HG02970 (cell line): Measurements from ENCODE around the gene MAN2A1.

Source experiments
- ATAC-seq: cut with Tn5 transposase; IDR thresholded peaks from one replicate; pipeline ENCODE4 v1.9.1; 2021; ENCODE audit warnings: mild to moderate bottlenecking, moderate library complexity, moderate number of reproducible peaks; ENCODE audit not compliant: unreplicated experiment, low FRiP score

The MAN2A1 gene

GRCh38 chr5:109898269-109899162 lies 208.8 kb downstream of the MAN2A1 start:
- no peak for ATAC-seq

GRCh38 chr5:109899163-109899535 lies 209.4 kb downstream of the MAN2A1 start:
- ATAC-seq: no peak

- no peak for ATAC-seq
Measured at GRCh38 chr5:109900461-109900860, 210.7 kb downstream of the MAN2A1 start.

- no peak for ATAC-seq
Measured at GRCh38 chr5:109900911-109901627, 211.3 kb downstream of the MAN2A1 start.

- ATAC-seq: no peak
Measured at GRCh38 chr5:109901628-109901981, 211.9 kb downstream of the MAN2A1 start.

GRCh38 chr5:109903061-109903460 lies 213.3 kb downstream of the MAN2A1 start:
- no peak for ATAC-seq

GRCh38 chr5:109905906-109906305 lies 216.2 kb downstream of the MAN2A1 start:
- no peak for ATAC-seq

- no peak for ATAC-seq
Measured at GRCh38 chr5:109907189-109907588, 217.5 kb downstream of the MAN2A1 start.

- no peak for ATAC-seq
Measured at GRCh38 chr5:109907731-109908130, 218.0 kb downstream of the MAN2A1 start.

- no peak for ATAC-seq
Measured at GRCh38 chr5:109908366-109908765, 218.6 kb downstream of the MAN2A1 start.

- ATAC-seq: no peak
Measured at GRCh38 chr5:109910874-109911273, 221.1 kb downstream of the MAN2A1 start.

- no peak for ATAC-seq
Measured at GRCh38 chr5:109911731-109912130, 222.0 kb downstream of the MAN2A1 start.

- no peak for ATAC-seq
Measured at GRCh38 chr5:109914906-109915305, 225.2 kb downstream of the MAN2A1 start.

- ATAC-seq: no peak
Measured at GRCh38 chr5:109916481-109917153, 226.9 kb downstream of the MAN2A1 start.
